Inferior parietal cortex (tissue), 1 donor: Measurements from ENCODE around the gene LRRC25.

Experiments used
- DNase-seq: peaks from one replicate; pipeline ENCODE4 v3.0.0-alpha.2; 2016; ENCODE audit errors: extremely low spot score

Gene LRRC25

DNA sequence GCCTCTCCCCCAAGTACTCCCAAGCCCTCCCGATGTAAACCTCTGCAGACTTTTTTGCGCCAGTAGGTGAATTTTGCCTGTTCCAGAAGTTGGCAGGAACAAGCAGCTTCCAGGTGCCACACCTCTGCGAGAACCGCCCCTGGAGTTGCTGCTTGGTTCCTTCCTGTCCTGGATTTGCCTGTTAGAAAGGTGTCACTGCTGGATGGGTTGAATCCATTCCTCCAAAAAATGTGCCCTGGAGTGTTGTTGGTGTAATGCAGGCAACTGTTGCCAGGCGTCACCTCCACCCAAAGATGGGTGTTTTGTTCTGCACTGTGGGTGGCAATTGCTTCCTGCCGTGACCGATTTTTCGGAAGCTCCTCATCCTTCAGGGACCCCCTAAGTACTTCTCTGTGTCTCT is 51.3 kb downstream of the LRRC25 start:
- no peak for DNase-seq

DNA sequence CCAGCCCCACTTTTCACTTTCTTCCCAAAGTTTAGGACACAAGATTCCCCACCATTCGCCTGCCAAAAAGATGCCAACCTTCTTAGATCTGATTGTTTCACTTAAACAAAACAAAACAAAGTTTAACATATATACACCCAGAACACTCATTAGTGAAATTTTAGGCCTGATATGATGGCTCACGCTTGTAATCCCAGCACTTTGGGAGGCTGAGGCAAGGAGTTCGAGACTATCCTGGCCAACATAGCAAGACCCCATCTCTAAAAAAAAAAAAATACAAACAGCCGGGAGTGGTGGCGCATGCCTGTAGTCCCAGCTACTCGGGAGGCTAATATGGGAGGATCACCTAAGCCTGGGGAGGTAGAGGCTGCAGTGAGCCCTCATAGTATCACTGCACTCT is 52.1 kb downstream of the LRRC25 start:
- no peak for DNase-seq

DNA sequence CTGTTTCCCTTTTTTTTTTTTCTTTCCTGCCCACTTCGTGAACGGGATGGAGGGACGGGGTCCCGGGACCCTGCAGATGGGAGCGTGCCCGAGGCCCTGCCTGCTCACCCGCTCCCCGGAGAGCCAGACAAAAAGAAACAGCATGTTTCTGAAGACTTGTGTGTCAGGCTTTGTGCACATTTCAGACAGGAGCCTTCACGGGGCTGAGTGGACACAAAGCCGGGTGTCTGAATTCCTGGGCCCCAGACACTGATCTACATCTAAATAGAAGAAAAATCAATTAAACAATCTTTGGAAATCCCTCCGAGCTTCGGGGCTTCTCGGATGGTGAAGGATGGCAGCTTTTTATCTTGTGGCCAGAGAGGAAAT is 52.9 kb downstream of the LRRC25 start:
- DNase-seq, result no peak

DNA sequence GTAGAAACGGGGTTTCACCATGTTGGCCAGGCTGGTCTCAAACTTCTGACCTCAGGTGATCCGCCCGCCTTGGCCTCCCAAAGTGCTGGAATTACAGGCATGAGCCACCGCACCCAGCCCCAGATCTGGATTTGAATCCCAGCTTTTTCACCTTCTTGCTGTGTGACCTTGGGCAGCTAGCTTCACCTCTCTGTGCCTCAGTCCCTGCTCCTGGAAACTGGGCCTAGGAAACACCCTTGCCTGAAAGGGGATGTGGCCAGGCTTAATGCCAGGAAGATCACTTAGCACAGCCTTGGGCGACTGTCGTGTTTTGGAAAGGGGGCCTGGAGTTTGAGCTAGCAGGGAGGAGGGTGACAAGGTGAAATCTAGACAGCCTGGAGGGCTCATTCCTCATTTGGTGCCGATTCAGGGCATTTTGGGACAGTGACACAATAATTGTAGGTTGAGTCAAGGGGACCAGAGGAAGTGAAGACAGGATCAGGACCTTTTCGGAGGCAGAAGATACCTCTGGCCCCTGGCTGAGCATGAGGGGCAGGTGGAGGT is 55.3 kb downstream of the LRRC25 start:
- DNase-seq, result no peak
